Fibroblast of pulmonary artery (primary cell): ENCODE results near the gene CDH23.

Experiments used
- DNase-seq: peaks from one replicate; pipeline ENCODE4 v3.0.0-alpha.2; 2010; ENCODE audit warnings: low read depth
- H3K4me3 ChIP-seq: replicated peaks from 2 replicates; pipeline ENCODE4 v1.5.1; 2011; ENCODE audit warnings: low read depth, mild to moderate bottlenecking, control low read depth, low read length, moderate library complexity
- TF ChIP-seq, protein P1 (sequence below): IDR thresholded peaks from 2 replicates; pipeline ENCODE4 v1.5.1; 2011; ENCODE audit warnings: mild to moderate bottlenecking, control low read depth, low read length, inconsistent platforms; ENCODE audit errors: missing control alignments

The CDH23 gene

DNA sequence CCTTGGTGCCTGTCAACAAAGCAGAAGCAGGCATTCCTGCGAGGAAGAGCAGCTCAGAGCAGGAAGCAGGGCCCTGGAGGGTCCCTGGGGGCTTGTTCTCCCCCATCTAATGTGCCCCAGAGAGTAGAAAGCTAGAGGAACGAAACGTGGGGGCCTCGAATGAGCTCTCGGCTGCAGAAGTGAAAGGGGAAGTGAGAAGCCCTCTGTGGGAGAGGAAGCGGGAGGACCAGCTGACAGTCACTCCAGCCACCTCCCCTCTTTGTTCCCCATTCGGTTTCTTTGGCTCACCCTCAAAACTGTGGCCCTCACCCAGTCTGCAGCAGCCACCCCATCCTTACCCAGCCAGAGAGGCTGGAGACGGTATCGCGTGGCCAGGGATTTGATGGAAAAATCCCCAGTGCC is 297.8 kb downstream of the CDH23 start:
- TF ChIP-seq, protein P1, sequence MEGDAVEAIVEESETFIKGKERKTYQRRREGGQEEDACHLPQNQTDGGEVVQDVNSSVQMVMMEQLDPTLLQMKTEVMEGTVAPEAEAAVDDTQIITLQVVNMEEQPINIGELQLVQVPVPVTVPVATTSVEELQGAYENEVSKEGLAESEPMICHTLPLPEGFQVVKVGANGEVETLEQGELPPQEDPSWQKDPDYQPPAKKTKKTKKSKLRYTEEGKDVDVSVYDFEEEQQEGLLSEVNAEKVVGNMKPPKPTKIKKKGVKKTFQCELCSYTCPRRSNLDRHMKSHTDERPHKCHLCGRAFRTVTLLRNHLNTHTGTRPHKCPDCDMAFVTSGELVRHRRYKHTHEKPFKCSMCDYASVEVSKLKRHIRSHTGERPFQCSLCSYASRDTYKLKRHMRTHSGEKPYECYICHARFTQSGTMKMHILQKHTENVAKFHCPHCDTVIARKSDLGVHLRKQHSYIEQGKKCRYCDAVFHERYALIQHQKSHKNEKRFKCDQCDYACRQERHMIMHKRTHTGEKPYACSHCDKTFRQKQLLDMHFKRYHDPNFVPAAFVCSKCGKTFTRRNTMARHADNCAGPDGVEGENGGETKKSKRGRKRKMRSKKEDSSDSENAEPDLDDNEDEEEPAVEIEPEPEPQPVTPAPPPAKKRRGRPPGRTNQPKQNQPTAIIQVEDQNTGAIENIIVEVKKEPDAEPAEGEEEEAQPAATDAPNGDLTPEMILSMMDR, result no peak
- no peak overlapping the region for H3K4me3 ChIP-seq
- no peak for DNase-seq

- DNase-seq, result no peak
- TF ChIP-seq, protein P1, result no peak
- no peak overlapping the region for H3K4me3 ChIP-seq
Observed at GRCh38 chr10:71695502-71696476, 299.1 kb downstream of the CDH23 start.

DNA sequence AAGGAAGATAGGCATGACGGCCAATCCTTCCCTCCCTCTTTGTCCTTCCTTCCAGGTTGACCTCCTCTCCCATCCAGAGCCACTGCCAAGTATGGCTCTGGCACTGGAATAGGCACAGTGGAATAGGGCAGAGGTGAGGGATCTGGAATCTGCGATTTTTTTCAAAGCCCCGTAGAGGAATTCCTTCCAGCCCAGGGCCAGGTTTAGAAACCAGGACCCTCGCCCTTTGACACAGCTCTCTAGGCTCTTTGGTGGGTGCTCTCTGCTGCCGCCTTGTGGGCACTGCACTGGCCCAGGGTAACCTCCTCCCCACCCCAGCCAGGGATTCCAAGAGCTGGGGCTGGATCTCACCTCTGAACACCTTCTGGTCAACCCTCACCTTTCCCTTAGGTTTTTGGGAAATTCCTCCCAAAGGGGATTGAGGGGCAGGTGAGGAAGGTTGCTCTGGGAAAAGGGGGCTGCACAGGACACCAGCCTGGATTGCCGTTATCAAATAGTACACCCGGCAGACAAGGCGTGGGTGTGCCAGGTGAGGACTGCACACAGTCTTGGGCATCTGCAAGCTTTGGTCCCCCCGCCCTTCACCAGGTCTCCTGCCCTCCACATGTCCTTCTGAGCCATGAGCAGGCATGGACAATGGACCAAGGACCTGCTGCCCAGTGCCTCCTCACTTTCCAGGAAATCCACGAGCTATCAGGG is 300.1 kb downstream of the CDH23 start:
- peak; percentile 26 for DNase-seq
- TF ChIP-seq, protein P1, result peak; percentile 92
- H3K4me3 ChIP-seq, result no peak overlapping the region

- no peak overlapping the region for H3K4me3 ChIP-seq
- TF ChIP-seq, protein P1, result no peak
- DNase-seq, result no peak
Observed at GRCh38 chr10:71697938-71698709, 301.4 kb downstream of the CDH23 start.

DNA sequence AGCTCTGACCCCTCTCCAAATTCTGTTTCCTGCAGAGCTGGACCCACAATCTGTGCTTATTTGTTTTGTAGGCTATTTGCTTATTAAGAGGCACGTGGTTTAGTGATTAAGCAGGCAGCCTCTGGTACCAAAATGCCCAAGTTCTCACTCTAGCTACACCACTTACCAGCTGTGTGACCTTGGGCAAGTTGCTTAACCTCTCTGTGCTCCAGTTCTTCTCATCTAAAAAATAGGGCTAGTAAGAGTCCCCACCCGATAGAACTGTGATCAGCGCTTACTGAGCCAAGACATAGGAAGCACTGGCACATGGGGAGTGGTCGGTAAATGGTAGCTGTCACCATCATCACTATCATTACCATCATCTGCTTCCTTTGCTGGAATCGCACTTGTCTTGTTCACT is 302.0 kb downstream of the CDH23 start:
- TF ChIP-seq, protein P1, result no peak
- DNase-seq, result no peak

DNA sequence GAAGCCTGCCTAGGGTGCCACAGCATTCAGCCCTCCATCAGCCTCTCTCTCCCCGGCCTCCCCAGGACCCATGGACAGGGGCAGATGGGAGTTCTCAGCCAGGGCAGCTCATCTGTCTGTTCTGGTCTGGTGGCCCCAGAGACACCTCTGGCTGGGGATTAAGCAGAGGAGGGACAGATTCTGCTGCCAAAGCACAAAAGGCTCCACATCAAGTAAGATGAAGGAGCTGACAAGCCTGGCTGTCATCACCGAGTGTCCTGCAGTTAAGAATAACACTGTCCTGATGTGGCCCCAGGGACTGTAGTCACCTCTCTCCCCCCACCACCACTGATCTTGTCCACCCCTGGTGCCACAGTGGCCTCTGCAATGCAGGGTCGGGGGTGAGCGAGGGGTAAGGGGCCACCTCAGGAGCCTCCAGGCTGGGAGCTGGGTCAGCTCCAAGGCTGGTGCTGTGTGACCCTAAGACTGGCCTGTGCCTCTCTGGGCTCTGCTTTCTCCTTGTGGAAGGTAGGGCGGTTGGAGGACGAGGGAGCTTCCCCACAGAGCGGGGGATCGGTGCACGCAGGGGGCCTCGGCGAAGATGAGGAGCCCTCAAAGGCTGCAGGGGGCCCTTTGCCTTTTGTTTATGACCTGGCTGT is 304.1 kb downstream of the CDH23 start:
- no peak overlapping the region for H3K4me3 ChIP-seq
- no peak for DNase-seq
- TF ChIP-seq, protein P1, result no peak

More for the DNA sequence above, 302.0 kb downstream of the CDH23 start:
- H3K4me3 ChIP-seq, result no peak overlapping the region
